Measurements from ENCODE around the gene ZNF221.

- TF ChIP-seq POLR2A (IDR thresholded peaks at IDR 0.05; ENCODE audit: borderline replicate concordance, extremely low read depth, insufficient read depth, insufficient read length) (no peak), CTCF (IDR thresholded peaks at IDR 0.05 in 2 of 3, conservative IDR thresholded peaks at IDR 0.05 in 1 of 3; ENCODE audit: borderline replicate concordance in 1 of 3, insufficient read depth in 1 of 3, low read depth in 2 of 3, low read length in 2 of 3) (no peak), POLR2AphosphoS5 (IDR thresholded peaks at IDR 0.05; ENCODE audit: low read depth, low read length) (no peak), EZH2phosphoT487 (IDR thresholded peaks at IDR 0.05; ENCODE audit: borderline replicate concordance) (no peak), CEBPB (IDR thresholded peaks at IDR 0.05; ENCODE audit: low read depth) (no peak), TCF7L2 (IDR thresholded peaks at IDR 0.05; ENCODE audit: borderline replicate concordance, extremely low read depth, insufficient read depth, insufficient read length) (no peak), ZNF274 (IDR thresholded peaks at IDR 0.05; ENCODE audit: low read depth, low read length) (no peak), EZH2 (IDR thresholded peaks at IDR 0.05) (no peak), ELF1 (IDR thresholded peaks at IDR 0.05; ENCODE audit: borderline replicate concordance, low read depth) (no peak), EGR1 (IDR thresholded peaks at IDR 0.05; ENCODE audit: low read depth) (no peak)
- TF ChIP-seq, protein P1, sequence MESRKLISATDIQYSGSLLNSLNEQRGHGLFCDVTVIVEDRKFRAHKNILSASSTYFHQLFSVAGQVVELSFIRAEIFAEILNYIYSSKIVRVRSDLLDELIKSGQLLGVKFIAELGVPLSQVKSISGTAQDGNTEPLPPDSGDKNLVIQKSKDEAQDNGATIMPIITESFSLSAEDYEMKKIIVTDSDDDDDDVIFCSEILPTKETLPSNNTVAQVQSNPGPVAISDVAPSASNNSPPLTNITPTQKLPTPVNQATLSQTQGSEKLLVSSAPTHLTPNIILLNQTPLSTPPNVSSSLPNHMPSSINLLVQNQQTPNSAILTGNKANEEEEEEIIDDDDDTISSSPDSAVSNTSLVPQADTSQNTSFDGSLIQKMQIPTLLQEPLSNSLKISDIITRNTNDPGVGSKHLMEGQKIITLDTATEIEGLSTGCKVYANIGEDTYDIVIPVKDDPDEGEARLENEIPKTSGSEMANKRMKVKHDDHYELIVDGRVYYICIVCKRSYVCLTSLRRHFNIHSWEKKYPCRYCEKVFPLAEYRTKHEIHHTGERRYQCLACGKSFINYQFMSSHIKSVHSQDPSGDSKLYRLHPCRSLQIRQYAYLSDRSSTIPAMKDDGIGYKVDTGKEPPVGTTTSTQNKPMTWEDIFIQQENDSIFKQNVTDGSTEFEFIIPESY (IDR thresholded peaks at IDR 0.05; ENCODE audit: extremely low read depth, insufficient replicate concordance, low read length): no peak
- TF ChIP-seq, protein P2, sequence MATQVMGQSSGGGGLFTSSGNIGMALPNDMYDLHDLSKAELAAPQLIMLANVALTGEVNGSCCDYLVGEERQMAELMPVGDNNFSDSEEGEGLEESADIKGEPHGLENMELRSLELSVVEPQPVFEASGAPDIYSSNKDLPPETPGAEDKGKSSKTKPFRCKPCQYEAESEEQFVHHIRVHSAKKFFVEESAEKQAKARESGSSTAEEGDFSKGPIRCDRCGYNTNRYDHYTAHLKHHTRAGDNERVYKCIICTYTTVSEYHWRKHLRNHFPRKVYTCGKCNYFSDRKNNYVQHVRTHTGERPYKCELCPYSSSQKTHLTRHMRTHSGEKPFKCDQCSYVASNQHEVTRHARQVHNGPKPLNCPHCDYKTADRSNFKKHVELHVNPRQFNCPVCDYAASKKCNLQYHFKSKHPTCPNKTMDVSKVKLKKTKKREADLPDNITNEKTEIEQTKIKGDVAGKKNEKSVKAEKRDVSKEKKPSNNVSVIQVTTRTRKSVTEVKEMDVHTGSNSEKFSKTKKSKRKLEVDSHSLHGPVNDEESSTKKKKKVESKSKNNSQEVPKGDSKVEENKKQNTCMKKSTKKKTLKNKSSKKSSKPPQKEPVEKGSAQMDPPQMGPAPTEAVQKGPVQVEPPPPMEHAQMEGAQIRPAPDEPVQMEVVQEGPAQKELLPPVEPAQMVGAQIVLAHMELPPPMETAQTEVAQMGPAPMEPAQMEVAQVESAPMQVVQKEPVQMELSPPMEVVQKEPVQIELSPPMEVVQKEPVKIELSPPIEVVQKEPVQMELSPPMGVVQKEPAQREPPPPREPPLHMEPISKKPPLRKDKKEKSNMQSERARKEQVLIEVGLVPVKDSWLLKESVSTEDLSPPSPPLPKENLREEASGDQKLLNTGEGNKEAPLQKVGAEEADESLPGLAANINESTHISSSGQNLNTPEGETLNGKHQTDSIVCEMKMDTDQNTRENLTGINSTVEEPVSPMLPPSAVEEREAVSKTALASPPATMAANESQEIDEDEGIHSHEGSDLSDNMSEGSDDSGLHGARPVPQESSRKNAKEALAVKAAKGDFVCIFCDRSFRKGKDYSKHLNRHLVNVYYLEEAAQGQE (IDR thresholded peaks at IDR 0.05; ENCODE audit: low read depth): no peak
- TF ChIP-seq, protein P3, sequence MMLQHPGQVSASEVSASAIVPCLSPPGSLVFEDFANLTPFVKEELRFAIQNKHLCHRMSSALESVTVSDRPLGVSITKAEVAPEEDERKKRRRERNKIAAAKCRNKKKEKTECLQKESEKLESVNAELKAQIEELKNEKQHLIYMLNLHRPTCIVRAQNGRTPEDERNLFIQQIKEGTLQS (IDR thresholded peaks at IDR 0.05): no peak
- TF ChIP-seq, protein P4, sequence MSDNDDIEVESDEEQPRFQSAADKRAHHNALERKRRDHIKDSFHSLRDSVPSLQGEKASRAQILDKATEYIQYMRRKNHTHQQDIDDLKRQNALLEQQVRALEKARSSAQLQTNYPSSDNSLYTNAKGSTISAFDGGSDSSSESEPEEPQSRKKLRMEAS (IDR thresholded peaks at IDR 0.05): no peak
Observed at GRCh38 chr19:43902399-43902798, 48.6 kb upstream of the ZNF221 start.
